Omental fat pad (tissue), 4 donors: ENCODE data around the gene SWT1. TPM values are rescaled to one million over a fixed set of nuclear protein-coding genes. Genes with fewer than 3 reads are reported as not detected.

Experiments
- ATAC-seq: fragments of 150-250 bp; one replicate; pipeline ENCODE4 v1.9.1; 2016; ENCODE audit warnings: mild to moderate bottlenecking, moderate library complexity; ENCODE audit not compliant: low FRiP score
- DNase-seq: peaks from one replicate; pipeline ENCODE4 v3.0.0-alpha.2; 2019; ENCODE audit warnings: low spot score
- total RNA-seq, 4 donors: library from RNA; depleted of rRNA; stranded (reverse); fragments of >200 nt; gene quantifications; one replicate each; pipeline ENCODE4 v1.1.0, GENCODE V29; 2016
- TF ChIP-seq, protein P1 (sequence below), 3 donors: fragments of 450-650 bp; IDR thresholded peaks; one replicate each; pipeline ENCODE4 v1.5.1; 2016 to 2017; ENCODE audit warnings: antibody characterized with exemption in 3 of 3, mild to moderate bottlenecking in 3 of 3, moderate library complexity in 2 of 3

The SWT1 gene
- total RNA-seq, 4 donors from 2014 or later = 3.6 to 15.1 (median 7.3) TPM

DNA sequence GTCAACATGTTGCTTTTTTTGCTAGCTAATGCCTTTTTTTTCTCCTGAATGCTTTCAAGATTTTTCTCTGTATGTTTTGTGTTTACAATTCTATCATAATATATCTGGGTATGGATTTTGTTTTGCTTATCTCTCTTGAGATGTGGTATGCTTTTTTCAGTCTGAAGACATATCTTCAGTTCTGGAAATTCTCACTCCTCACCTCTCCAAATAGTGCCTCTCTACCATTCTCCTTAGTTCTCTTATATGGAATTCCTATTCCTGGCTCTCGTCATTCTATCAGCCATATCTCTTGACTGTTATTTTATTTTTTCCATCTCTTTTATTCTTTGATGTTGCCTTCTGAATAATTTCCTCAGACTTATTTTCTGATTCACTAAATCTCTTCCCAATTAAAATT lies 101.7 kb downstream of the SWT1 start:
- no peak for DNase-seq
- no peak for ATAC-seq
- TF ChIP-seq, protein P1, sequence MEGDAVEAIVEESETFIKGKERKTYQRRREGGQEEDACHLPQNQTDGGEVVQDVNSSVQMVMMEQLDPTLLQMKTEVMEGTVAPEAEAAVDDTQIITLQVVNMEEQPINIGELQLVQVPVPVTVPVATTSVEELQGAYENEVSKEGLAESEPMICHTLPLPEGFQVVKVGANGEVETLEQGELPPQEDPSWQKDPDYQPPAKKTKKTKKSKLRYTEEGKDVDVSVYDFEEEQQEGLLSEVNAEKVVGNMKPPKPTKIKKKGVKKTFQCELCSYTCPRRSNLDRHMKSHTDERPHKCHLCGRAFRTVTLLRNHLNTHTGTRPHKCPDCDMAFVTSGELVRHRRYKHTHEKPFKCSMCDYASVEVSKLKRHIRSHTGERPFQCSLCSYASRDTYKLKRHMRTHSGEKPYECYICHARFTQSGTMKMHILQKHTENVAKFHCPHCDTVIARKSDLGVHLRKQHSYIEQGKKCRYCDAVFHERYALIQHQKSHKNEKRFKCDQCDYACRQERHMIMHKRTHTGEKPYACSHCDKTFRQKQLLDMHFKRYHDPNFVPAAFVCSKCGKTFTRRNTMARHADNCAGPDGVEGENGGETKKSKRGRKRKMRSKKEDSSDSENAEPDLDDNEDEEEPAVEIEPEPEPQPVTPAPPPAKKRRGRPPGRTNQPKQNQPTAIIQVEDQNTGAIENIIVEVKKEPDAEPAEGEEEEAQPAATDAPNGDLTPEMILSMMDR (IDR thresholded peaks at IDR 0.05) = no peak

DNA sequence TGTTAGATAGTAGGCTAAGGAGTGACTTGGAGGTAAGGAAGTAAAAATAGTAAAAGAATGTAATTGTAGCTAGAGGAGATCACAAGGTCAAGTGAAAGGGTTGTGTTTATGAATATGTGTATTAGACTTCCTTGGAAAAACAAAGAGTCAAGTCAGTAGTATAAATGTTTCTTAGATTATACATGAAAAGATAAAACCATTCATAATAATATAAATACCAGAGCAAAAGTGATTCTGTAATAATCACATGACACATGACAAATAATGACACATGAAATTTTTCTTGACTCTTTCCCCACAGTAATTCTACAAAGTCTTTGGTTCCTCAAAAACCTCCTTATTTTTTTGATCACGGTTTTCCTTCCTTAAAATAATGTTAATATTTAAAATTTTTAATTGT lies 103.6 kb downstream of the SWT1 start:
- DNase-seq (no peak), ATAC-seq (no peak)
- TF ChIP-seq, protein P1 (IDR thresholded peaks at IDR 0.05) = no peak

DNA sequence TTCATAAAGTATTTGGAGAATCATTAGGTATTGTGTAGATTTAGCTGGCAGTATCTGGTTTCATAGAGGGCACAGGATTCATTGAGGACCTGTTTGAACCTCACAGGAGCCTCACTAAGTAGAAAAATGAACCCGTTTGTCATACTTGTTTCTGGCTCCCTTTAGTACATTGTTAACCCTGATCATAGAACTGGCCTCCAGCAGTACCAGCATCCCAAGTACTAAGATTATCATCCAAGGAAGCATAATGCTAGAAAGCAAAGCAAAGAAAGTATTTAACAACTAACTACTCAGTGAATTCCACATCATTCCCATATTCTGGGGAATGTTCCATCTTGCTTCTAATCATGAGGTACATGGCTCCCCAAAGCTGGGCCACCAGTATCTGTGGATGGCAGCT lies 105.2 kb downstream of the SWT1 start:
- TF ChIP-seq, protein P1 (IDR thresholded peaks at IDR 0.05) = no peak
- DNase-seq = no peak
- ATAC-seq = no peak

DNA sequence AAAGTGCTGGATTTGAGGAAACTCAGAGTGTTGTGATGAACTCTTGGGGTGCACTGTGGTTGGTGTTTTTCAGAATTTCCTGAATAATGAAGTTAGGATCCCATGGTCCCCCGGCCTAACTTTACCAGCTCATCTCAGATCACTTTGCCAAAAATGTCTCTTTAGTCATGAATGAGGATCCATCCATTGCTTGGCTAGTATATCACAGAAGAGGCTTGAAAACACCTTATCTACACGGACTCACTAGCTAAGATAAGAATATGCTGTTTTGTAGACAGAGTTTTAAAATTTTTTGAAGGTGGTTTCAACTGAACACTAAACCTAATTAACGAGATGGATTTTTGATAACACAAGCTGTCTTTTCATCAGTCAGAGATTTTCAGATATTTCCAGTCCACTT lies 106.3 kb downstream of the SWT1 start:
- TF ChIP-seq, protein P1 (IDR thresholded peaks at IDR 0.05) = no peak
- ATAC-seq = no peak
- no peak for DNase-seq

DNA sequence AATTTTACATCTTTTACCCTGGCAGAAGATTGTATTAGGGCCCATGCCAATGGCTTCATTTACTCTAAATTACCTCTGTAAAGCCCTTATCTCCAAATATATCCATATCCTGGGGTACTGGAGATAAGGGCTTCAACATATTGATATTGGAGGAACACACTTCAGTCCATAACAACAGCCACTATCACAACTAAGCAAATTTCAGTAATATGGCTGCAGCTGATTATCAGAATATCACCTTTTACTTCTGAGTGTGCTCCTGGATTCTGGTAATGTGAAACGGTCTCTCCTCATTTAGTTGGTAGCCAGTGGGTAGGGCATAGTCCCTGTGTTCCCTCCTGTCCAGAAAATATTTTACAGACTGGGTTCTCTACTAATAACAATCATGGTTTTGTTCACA lies 106.8 kb downstream of the SWT1 start:
- DNase-seq = no peak
- TF ChIP-seq, protein P1 (IDR thresholded peaks at IDR 0.05) = no peak
- ATAC-seq = no peak

DNA sequence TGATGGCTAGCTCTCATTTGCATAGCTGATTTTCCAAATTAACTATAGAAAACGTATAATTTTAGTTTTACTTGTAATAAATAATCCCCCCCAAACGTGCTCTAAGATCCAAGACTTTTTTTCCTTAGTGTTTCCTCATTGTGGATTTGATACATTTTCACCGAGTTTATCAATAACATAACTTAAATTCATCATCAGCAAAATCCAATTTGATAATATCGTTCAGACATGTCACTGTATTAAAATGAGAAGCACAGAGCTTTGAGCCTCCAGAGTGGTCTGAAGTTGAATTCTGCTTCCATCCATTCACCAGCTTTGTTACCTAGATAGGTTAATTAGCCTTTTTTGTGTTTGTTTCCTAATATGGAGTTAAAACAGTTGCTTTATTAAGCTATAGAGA lies 108.3 kb downstream of the SWT1 start:
- DNase-seq = no peak
- TF ChIP-seq, protein P1 (IDR thresholded peaks at IDR 0.05) = no peak
- ATAC-seq = no peak

DNA sequence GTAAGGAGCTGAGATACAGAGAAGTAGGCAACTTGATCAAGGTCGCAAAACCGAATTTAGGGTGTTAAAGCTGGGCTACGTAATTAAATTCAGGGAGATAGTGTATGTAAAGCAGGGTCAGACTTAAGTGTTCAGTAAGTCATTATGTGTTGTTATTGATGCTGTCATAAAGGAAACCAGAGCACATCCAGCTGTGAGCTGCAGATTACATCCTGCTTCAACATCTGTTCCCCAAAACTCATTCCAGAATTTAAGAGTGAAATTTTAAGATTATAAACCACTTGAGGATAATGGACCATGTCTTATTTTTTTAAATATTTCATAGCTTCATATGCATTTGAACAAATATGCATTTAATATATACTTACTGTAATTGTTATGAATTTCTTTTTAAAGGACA lies 110.3 kb downstream of the SWT1 start:
- ATAC-seq (no peak), DNase-seq (no peak)
- TF ChIP-seq, protein P1 (IDR thresholded peaks at IDR 0.05) = no peak
